Measurements from ENCODE around the gene ANGPTL5.
"Not testable (repeated sequence)": the region's sequence is repeated elsewhere in the genome, so short reads cannot be mapped to it uniquely, and the experiment has no call there.

The ANGPTL5 gene

GRCh38 chr11:101889767-101890166 lies 26.6 kb downstream of the ANGPTL5 start:
- no peak for DNase-seq (ENCODE audit: low read depth in 2 of 2)

GRCh38 chr11:101885631-101886030 lies 30.7 kb downstream of the ANGPTL5 start:
- DNase-seq (ENCODE audit: low read depth in 2 of 2), result no peak

DNA sequence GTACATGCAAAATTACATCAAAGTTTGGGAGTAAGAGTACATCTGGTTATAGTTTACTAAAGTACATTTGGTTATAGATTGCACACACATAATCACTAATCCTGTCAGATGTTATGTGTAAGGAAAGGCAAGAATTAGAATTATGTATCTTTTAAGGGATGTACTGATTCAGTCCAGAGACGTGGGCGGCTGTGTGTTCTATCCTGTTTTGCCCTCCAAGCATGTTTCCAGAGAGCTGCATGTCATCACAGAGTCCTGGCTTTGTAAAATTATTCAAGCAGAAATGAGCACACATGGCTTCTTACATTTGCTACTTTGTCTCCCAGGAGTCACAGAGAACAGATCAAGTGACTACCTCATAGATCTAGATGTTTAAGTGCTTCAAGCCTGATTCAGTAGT lies 34.7 kb downstream of the ANGPTL5 start:
- no peak for DNase-seq (ENCODE audit: low read depth in 2 of 2)

- no peak for DNase-seq (ENCODE audit: low read depth in 2 of 2)
These were observed 36.1 kb downstream of the ANGPTL5 start for GRCh38 chr11:101880222-101880621.

- no peak for DNase-seq (ENCODE audit: low read depth in 2 of 2)
These were observed 44.0 kb downstream of the ANGPTL5 start for GRCh38 chr11:101872171-101872882.

- DNase-seq (ENCODE audit: low read depth in 2 of 2), result no peak
These were observed 45.8 kb downstream of the ANGPTL5 start for GRCh38 chr11:101870510-101870909.

DNA sequence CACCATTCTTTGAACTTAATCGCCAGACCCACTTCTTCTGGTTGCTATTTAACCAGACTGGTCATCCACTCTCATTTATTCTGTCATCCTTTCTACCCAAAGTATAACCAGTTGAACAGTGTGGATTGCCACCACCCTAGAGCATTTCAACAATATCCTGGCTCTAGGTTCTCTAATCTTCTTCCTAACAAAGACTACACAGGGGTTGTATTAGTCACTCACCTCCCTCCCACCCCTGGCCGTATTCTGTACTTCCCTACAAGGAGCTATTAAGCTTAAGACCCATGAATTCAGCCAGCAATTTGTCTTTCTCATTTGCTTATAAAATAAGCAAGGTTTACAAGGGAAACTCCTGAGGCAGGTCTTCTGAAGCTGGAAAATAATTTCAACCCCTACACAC lies 48.4 kb downstream of the ANGPTL5 start:
- no peak for DNase-seq (ENCODE audit: low read depth in 2 of 2)

DNA sequence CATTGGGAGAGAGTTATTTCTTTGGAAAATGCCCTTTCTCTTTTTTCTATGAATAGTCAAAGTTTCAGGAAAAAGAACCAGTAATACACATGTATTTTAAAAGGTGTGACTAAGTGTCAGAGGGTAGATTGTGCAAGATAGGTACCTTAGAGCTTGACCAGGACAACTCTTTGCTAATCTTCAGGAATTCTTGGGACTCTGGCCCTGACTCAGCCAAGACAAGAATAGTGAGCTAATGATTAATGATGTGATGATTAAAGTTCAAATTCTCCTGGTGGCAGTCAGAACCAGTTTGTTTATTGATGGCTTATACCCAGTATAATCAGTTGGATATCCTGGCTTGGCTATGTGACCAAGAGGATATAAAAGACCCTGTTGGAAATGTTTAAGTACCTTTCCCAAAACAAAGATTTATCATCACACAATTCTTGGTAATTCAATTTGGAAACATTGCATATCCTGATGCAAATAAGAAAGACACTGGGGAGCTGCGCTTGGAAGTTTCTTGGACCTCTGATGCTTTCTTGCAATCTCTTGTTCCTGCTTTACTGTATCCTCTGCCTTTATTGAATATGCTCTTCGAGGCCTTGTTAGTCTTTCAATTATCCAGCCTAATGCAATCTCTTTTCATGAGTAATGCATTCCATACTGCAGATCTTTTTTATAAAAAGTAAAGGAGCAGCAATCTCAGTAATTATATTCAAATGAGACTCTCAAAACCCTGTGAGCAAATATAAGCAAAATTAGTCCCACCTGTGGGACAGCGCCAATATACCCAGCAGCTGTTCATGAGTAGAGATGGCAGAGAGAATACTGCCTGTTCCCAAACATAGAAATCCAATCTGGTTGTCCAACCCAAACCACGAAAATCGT lies 49.5 kb downstream of the ANGPTL5 start:
- DNase-seq (ENCODE audit: low read depth in 2 of 2), result no peak

DNA sequence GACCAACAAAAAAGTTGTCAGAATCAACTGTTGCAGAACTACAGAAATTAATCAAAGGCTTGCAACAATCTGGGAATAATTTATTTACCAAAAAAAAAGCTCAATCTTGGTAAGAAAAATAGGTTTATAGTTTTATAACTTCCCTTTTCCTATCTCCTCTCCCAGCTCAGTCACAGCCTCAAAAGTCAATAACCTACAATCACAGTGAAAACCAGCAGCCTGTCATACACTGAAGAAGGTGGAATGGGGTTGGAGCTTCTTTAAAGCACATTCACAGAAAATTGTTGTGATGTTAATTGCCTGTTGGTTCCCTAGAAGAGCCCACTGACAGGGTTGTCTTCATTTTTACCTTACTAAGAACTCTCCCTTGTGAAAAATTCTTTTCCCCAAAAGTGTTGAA lies 52.2 kb downstream of the ANGPTL5 start:
- no peak for DNase-seq (ENCODE audit: low read depth in 2 of 2)

GRCh38 chr11:101863361-101863760 lies 53.0 kb downstream of the ANGPTL5 start:
- DNase-seq (ENCODE audit: low read depth in 2 of 2), result no peak

GRCh38 chr11:101862391-101863233 lies 53.7 kb downstream of the ANGPTL5 start:
- no peak for DNase-seq (ENCODE audit: low read depth in 2 of 2)

DNA sequence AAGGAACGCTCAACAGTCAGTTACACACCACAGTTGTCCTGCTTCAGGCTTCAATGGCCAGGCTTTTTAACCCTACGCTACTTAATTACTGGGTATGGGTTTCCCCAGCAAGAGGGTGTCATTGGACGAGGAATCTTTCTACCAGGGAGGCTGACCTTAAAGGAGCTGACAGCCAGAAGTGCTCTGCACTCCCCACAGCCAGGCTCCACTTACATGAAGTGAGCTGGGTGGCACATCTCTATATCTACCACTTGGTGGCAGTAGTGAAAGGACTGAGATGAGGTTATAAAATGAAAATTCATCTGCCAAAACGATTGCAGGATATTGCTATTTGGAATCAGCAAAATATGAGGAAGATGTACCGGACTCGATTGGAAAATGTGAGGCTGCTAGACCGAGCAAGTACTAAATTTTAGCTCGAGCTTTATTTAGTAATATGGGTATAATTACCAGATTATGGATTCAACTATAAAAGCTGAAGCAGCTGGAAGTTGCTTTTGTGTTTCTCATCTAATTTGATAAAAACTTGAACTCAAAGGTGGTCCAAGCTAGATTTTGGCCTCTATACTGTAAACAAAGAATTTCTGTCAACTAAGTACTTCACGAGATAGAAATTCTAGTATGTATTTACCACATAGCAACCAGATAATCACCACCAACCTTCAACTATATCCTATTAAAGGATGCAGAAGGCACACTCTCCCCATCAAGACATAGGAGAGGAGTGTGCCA lies 55.5 kb downstream of the ANGPTL5 start:
- DNase-seq (ENCODE audit: low read depth in 2 of 2), result no peak

DNA sequence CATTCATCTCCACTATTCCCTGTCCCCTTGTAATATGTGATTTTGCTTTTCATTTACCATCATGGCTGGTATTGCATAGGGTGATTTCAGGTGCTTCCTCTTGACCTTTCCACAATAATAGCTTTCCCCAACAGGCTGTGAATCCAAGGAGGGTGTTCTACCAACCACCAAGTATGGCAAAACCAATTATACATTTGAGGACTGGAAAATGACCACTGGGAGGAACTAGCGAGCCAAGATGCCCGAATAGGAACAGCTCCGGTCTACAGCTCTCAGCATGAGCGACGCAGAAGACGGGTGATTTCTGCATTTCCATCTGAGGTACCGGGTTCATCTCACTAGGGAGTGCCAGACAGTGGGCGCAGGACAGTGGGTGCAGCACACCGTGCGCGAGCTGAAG lies 64.1 kb downstream of the ANGPTL5 start:
- DNase-seq (ENCODE audit: low read depth in 2 of 2), result not testable (repeated sequence)

DNA sequence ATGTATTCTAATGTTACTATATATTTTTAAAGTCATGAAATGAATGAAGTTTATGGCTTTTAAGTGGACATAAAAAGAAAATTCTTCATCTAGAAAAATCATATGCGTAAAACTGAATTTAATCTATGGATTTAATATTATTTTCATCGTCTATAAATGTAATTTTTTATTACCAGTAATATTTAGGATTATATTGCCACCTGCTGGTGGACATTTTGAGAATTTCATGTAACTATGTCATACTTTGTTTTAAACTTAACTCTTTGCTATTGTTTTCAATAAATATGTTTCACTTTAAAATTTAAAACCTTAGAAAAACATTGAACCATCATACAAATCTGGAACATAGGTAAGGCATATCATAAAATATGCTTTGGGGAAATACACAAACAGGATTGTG lies 68.1 kb downstream of the ANGPTL5 start:
- no peak for DNase-seq (ENCODE audit: low read depth in 2 of 2)

DNA sequence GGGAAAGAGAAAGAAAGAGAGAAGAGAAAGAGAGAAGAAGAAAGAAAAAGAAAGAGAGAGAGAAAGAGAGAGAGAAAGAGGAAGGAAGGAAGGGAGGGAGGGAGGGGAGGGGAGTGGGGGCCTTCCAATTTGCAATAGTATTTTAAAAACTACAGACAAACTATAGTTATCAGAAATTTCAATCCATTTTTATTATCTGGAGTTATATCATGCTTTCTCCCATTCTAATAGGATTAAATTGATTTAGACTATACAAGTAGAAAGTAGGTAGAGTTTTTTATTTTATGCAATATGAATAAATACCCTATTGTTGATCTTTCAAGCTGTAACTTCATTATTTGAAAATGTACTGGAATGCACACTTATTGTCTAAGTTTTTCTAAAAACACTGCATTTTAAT lies 71.7 kb downstream of the ANGPTL5 start:
- no peak for DNase-seq (ENCODE audit: low read depth in 2 of 2)

DNA sequence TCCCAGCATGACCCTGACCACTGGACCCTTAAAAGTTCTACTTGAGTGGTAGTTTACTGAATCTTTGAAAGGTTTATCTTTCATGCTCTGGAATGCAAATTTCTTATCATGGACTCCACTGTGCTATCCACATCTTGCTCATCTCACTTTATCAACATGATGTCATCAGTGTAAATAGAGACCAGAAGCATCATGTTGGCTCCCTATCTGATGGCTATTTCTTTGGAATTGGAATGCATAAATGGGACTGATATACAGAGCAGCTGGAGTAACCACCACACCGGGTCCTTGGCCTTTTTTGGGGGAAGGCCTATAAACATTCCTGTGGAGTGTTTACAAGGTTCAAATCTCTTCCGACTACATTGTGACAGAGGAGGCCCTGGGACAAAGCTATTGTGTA lies 75.6 kb downstream of the ANGPTL5 start:
- no peak for DNase-seq (ENCODE audit: low read depth in 2 of 2)

Measured in stimulated activated CD8-positive, alpha-beta memory T cell treated with anti-CD3 and anti-CD28 coated beads, Interleukin-7, amount 100 ng/mL, for 4 hours (primary cell).